Spleen (tissue), 11 donors: ENCODE measurements around the gene WWP2. TPM values are rescaled to one million over a fixed set of nuclear protein-coding genes. Genes with fewer than 3 reads are reported as not detected.

Experiments
- DNase-seq: peaks from one replicate; pipeline ENCODE4 v3.0.0-alpha.2; 2020
- H3K27ac ChIP-seq, 8 donors: fragments of 200-600 bp; sonication (generic) in 7 of 8; 1 replicate in 4 of 8; 2 replicates in 4 of 8; pipeline versions ENCODE4 v1.5.0 to v1.8.0; 2016 to 2021; ENCODE audit warnings: inconsistent platforms in 4 of 8, mild to moderate bottlenecking in 4 of 8, moderate library complexity in 1 of 8
- H3K27me3 ChIP-seq, 7 donors: fragments of 200-600 bp; sonication (generic) in 6 of 7; replicated peaks in 1 of 7; 1 replicate in 4 of 7; 2 replicates in 3 of 7; pipeline versions ENCODE4 v1.5.0 to v1.8.0; 2016 to 2021; ENCODE audit warnings: inconsistent platforms in 3 of 7, mild to moderate bottlenecking in 1 of 7
- H3K36me3 ChIP-seq, 6 donors: fragments of 200-600 bp; sonication (generic) in 5 of 6; 1 replicate in 4 of 6; 2 replicates in 2 of 6; pipeline versions ENCODE4 v1.5.0 to v1.8.0; 2016 to 2021; ENCODE audit warnings: inconsistent platforms in 2 of 6
- H3K4me1 ChIP-seq, 6 donors: fragments of 200-600 bp; sonication (generic) in 5 of 6; 1 replicate in 3 of 6; 2 replicates in 3 of 6; pipeline versions ENCODE4 v1.5.0 to v1.8.0; 2016 to 2021; ENCODE audit warnings: inconsistent platforms in 3 of 6
- H3K4me3 ChIP-seq, 8 donors: fragments of 200-600 bp; sonication (generic) in 7 of 8; 1 replicate in 4 of 8; 2 replicates in 4 of 8; pipeline versions ENCODE4 v1.5.0 to v1.8.0; 2016 to 2021; ENCODE audit warnings: inconsistent platforms in 4 of 8, mild to moderate bottlenecking in 4 of 8, moderate library complexity in 2 of 8
- H3K9me3 ChIP-seq, 8 donors: fragments of 200-600 bp; sonication (generic) in 7 of 8; 1 replicate in 4 of 8; 2 replicates in 4 of 8; pipeline versions ENCODE4 v1.5.0 to v1.8.0; 2016 to 2021; ENCODE audit warnings: inconsistent platforms in 4 of 8
- CTCF ChIP-seq, 11 experiments: fragments of 200-600 bp in 7 of 11; fragments of 450-650 bp in 4 of 11; sonication (generic) in 4 of 11; IDR thresholded peaks in 8 of 11; conservative IDR thresholded peaks in 3 of 11; 1 replicate in 7 of 11; 2 replicates in 4 of 11; pipeline versions ENCODE4 v1.4.0 to v1.8.0; 2016 to 2021; ENCODE audit warnings: antibody characterized with exemption in 11 of 11, inconsistent platforms in 4 of 11, mild to moderate bottlenecking in 1 of 11
- POLR2A ChIP-seq, 3 donors: fragments of 450-650 bp; IDR thresholded peaks; one replicate each; pipeline ENCODE4 v1.5.1; 2017; ENCODE audit warnings: antibody characterized with exemption in 3 of 3, mild to moderate bottlenecking in 1 of 3
- POLR2AphosphoS5 ChIP-seq, 3 donors: sonication (generic); formaldehyde crosslinking; IDR thresholded peaks; one replicate each; pipeline ENCODE4 v1.5.1; 2017; ENCODE audit warnings: antibody characterized with exemption in 3 of 3
- WGBS, 5 donors: extraction: QIAGEN DNeasy Blood & Tissue Kit in 3 of 5; methylation state at CpG; one replicate each; pipeline versions ENCODE4 v1.1.5 to v1.1.7; 2013 to 2018; 5-methylcytosine and 5-hydroxymethylcytosine counted together
- intact Hi-C: fragments of 100-400 bp; cut with DNase I; formaldehyde crosslinking; loops from one replicate; pipeline ENCODE4 v1.15.0; 2023; ENCODE audit warnings: low total_unique reads
- polyA plus RNA-seq, 3 donors: library from polyadenylated mRNA; stranded (reverse); fragments of 200-250 nt; gene quantifications; one replicate each; pipeline ENCODE4 v1.2.1, GENCODE V29; 2013
- total RNA-seq, 7 donors: library from RNA; depleted of rRNA in 3 of 7; stranded (reverse); fragments of >200 nt in 3 of 7; fragmentation: NEBNext Ultra II Directional in 4 of 7; extraction: Animal tissue kit (Norgen Biotek cat#: 25700) in 4 of 7; gene quantifications; one replicate each; pipeline versions ENCODE4 v1.1.0 to v1.2.1, GENCODE V29; 2016 to 2021
- donor health status: healthy with polysubstance abuse.
- donor health status: DM: no; HTN: no; CAD: no; lungs with moderate emphysema.
- donor health status: DM: no; HTN: no; CAD: no.
- donor health status: Bipolar disorder and iron deficiency.
- donor health status: healthy.
- donor health status: DM: no; HTN: no; CAD: no.
- donor health status: DM: yes; HTN: yes; CAD: no.

The WWP2 gene
- total and polyA plus RNA-seq, 10 donors = 13.7 to 109 (median 67.7) TPM

- DNase-seq = no peak
- Histone ChIP-seq H3K4me3 (no peak overlapping the region), H3K9me3 (no peaks in the 10 kb centered on the region), H3K36me3 (peaks cover 5 to 59% (median 25%) of the 10 kb centered on the region in 6 donors), H3K27me3 (no peaks in the 10 kb centered on the region), H3K27ac (no peak overlapping the region), H3K4me1 (peaks cover 0 to 21% (median 6%) of the 10 kb centered on the region in 6 donors)
- WGBS, 5 donors = 74 to 90% (median 83%) methylated on average over 2 of the region's 2 CpGs
- TF ChIP-seq CTCF (IDR thresholded peaks at IDR 0.05 in 8 of 11, conservative IDR thresholded peaks at IDR 0.05 in 3 of 11) (no peak), POLR2AphosphoS5 (IDR thresholded peaks at IDR 0.05) (no peak), POLR2A (IDR thresholded peaks at IDR 0.05) (no peak)
- intact Hi-C loops = no loop called here
Observed at GRCh38 chr16:69794486-69794885, 32.4 kb downstream of the WWP2 start.

GRCh38 chr16:69796285-69797118 is 34.4 kb downstream of the WWP2 start:
- no peak for DNase-seq
- H3K9me3 ChIP-seq = no peaks in the 10 kb centered on the region
- 60 to 73% (median 68%) methylated on average over 19 of the region's 19 CpGs for WGBS, 5 donors
- intact Hi-C loops = loop anchor here (5.0 kb wide), 1 partner anchor 136 kb away; no protein-coding TSS in a partner anchor
- peaks cover 0 to 21% (median 6%) of the 10 kb centered on the region in 6 donors for H3K4me1 ChIP-seq
- no peaks in the 10 kb centered on the region for H3K27me3 ChIP-seq
- H3K27ac ChIP-seq = no peak overlapping the region
- H3K36me3 ChIP-seq = peaks cover 7 to 59% (median 32%) of the 10 kb centered on the region in 6 donors
- peak; percentile 62 to 89 (median 79) for TF ChIP-seq CTCF (IDR thresholded peaks at IDR 0.05 in 8 of 11, conservative IDR thresholded peaks at IDR 0.05 in 3 of 11)
- no peak for TF ChIP-seq POLR2AphosphoS5 (IDR thresholded peaks at IDR 0.05)
- no peak for TF ChIP-seq POLR2A (IDR thresholded peaks at IDR 0.05)
- peak overlapping the region in 1 of 8 donors; percentile 8 for H3K4me3 ChIP-seq

GRCh38 chr16:69798466-69798865 is 36.3 kb downstream of the WWP2 start:
- Histone ChIP-seq H3K27ac (peak overlapping the region in 1 of 8 donors; percentile 41), H3K27me3 (no peaks in the 10 kb centered on the region), H3K4me3 (peak overlapping the region in 1 of 8 donors; percentile 7), H3K9me3 (no peaks in the 10 kb centered on the region), H3K36me3 (peaks cover 7 to 60% (median 40%) of the 10 kb centered on the region in 6 donors), H3K4me1 (peaks cover 0 to 21% (median 6%) of the 10 kb centered on the region in 6 donors)
- 71 to 87% (median 82%) methylated on average over 8 of the region's 8 CpGs for WGBS, 5 donors
- no peak for TF ChIP-seq POLR2AphosphoS5 (IDR thresholded peaks at IDR 0.05)
- peak in 1 of 11 experiments; percentile 12 for TF ChIP-seq CTCF (IDR thresholded peaks at IDR 0.05 in 8 of 11, conservative IDR thresholded peaks at IDR 0.05 in 3 of 11)
- TF ChIP-seq POLR2A (IDR thresholded peaks at IDR 0.05) = no peak
- intact Hi-C loops = loop anchor here (5.0 kb wide), 1 partner anchor 134 kb away; no protein-coding TSS in a partner anchor
- no peak for DNase-seq

GRCh38 chr16:69799611-69800031 is 37.5 kb downstream of the WWP2 start:
- Histone ChIP-seq H3K4me3 (no peak overlapping the region), H3K4me1 (peaks cover 0 to 15% (median 5%) of the 10 kb centered on the region in 6 donors), H3K9me3 (no peaks in the 10 kb centered on the region), H3K27me3 (no peaks in the 10 kb centered on the region), H3K36me3 (peaks cover 7 to 67% (median 42%) of the 10 kb centered on the region in 6 donors), H3K27ac (no peak overlapping the region)
- TF ChIP-seq POLR2A (IDR thresholded peaks at IDR 0.05) (no peak), CTCF (IDR thresholded peaks at IDR 0.05 in 8 of 11, conservative IDR thresholded peaks at IDR 0.05 in 3 of 11) (no peak), POLR2AphosphoS5 (IDR thresholded peaks at IDR 0.05) (no peak)
- no peak for DNase-seq
- WGBS, 5 donors = 92 to 95% (median 94%) methylated on average over 11 of the region's 11 CpGs
- intact Hi-C loops = loop anchor here (5.0 kb wide), 1 partner anchor 133 kb away; no protein-coding TSS in a partner anchor
